ENCODE data around the gene PSMC3.

PSMC3 gene

DNA sequence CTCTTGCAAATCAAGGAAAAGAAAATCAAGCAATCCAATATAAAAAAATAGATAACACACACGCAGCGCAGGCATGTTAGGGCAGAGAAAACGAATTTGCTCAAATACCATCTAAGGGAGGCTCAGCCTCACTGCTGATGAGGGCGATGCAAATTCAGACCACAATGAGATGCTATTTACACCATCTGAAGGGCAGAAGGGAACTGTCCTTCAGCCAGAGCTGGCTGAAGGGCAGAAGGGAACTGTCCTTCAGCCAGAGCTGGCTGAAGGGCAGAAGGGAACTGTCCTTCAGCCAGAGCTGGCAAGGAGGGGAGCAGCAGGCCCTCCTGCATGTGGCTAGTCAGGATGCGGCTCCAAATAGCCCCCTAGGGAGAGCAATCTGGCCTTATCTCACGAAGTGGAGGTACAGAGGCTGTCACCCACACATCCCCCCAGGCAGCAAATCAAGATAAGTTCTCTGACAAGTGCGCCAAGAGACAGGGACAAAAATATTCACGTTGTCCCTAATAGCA is 25.4 kb downstream of the PSMC3 start:
- TF ChIP-seq RAD21 (IDR thresholded peaks at IDR 0.05; ENCODE audit: low read depth) (no peak), TEAD4 (IDR thresholded peaks at IDR 0.05) (no peak), ZBTB7A (IDR thresholded peaks at IDR 0.05; ENCODE audit: low read depth) (no peak)
- TF ChIP-seq, protein P1, sequence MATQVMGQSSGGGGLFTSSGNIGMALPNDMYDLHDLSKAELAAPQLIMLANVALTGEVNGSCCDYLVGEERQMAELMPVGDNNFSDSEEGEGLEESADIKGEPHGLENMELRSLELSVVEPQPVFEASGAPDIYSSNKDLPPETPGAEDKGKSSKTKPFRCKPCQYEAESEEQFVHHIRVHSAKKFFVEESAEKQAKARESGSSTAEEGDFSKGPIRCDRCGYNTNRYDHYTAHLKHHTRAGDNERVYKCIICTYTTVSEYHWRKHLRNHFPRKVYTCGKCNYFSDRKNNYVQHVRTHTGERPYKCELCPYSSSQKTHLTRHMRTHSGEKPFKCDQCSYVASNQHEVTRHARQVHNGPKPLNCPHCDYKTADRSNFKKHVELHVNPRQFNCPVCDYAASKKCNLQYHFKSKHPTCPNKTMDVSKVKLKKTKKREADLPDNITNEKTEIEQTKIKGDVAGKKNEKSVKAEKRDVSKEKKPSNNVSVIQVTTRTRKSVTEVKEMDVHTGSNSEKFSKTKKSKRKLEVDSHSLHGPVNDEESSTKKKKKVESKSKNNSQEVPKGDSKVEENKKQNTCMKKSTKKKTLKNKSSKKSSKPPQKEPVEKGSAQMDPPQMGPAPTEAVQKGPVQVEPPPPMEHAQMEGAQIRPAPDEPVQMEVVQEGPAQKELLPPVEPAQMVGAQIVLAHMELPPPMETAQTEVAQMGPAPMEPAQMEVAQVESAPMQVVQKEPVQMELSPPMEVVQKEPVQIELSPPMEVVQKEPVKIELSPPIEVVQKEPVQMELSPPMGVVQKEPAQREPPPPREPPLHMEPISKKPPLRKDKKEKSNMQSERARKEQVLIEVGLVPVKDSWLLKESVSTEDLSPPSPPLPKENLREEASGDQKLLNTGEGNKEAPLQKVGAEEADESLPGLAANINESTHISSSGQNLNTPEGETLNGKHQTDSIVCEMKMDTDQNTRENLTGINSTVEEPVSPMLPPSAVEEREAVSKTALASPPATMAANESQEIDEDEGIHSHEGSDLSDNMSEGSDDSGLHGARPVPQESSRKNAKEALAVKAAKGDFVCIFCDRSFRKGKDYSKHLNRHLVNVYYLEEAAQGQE (IDR thresholded peaks at IDR 0.05; ENCODE audit: low read depth), result peak; percentile 35; the same call in 1 of the 2 replicates

DNA sequence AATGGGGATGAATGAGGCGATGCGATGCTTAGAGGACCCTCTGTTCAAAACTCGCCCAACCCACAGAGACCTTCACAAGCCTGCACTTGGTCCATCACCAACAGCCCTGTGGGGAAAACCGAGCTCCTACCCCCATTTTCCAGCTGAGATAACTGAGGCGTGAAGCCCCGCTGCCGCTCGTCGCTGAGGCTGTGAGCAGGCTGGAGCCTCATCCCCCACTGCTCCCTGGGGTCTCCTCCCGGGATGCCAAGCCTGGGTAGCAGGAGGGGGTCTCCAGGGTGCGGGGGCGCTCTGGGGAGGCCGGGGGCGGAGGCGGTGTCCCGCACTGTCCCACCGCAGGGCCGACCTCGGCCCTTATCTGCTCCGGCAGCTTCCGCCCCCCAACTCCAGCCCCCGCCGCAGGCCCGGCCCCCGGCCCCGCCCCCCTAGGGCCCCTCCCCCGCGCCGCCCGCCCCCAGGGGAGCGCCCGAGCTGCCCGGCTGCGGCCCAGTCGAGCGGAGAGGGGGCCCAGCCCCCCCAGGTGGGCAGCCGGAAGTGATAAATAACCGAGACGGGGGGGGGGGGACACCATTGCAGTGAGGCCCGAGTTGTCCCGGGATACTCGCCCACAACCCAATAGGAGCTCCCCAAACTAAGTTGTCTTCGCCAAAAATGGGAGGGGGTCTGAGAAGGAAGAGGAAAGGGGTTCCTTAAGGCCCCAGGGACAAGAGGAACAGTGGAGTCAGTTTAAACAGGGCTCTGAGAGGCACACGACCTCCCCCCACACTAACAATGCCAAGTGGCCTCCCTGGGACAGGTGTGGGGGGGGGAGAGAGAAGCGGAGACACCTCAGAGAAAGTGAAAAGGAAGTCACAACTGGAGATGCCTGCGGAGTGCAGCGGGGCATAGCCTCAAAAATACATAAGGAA is 26.1 kb downstream of the PSMC3 start:
- TF ChIP-seq EP300 (IDR thresholded peaks at IDR 0.05; ENCODE audit: borderline replicate concordance) (no peak), ZBTB7A (IDR thresholded peaks at IDR 0.05; ENCODE audit: low read depth) (peak; percentile 92; the same call in 1 of the 2 replicates)

DNA sequence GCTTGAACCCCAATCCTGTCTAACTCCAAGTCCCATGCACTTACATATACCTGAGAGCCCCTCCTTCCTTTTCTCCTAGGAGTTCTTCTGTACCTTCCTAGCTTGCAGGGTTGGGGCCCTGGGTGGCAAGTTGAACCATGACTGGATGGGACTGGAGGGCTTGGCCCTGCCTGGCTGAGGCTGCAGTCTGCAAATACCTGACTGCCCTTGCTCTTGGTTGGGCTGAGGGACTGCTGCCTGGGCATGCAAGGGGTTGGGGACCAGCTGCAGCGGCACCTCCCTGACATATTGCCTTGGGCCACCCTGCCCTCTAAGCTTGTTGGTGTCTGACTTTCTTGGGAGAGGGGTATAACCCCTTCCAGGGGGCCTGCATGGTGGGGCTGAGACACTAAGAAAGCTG is 27.7 kb downstream of the PSMC3 start:
- TF ChIP-seq EGR1 (IDR thresholded peaks at IDR 0.05) (no peak), CREB1 (IDR thresholded peaks at IDR 0.05; ENCODE audit: low read depth) (no peak), NFIC (IDR thresholded peaks at IDR 0.05) (no peak), TCF12 (IDR thresholded peaks at IDR 0.05; ENCODE audit: low read depth) (no peak)
- TF ChIP-seq, protein P2, sequence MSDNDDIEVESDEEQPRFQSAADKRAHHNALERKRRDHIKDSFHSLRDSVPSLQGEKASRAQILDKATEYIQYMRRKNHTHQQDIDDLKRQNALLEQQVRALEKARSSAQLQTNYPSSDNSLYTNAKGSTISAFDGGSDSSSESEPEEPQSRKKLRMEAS (IDR thresholded peaks at IDR 0.05), result no peak

DNA sequence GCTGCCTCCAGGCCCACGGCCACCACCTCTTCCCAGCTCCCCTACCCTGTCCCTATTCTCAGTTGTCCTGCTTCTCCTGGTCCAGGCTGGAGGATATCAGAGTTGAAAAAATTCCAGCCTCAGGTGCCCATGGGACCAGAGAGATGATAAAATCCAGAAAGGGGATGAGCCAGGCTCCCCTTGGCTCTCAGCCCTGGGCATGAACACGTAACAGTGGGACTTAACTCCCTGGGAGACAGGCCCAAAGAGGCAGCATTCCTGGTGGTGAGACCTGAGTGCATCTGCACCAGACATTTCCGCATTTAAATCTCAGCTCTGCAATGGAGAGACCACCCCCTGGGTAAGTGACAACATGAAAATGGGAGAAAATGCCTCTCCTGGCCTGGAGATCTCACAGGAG is 28.2 kb downstream of the PSMC3 start:
- no peak for TF ChIP-seq TCF12 (IDR thresholded peaks at IDR 0.05; ENCODE audit: low read depth)

DNA sequence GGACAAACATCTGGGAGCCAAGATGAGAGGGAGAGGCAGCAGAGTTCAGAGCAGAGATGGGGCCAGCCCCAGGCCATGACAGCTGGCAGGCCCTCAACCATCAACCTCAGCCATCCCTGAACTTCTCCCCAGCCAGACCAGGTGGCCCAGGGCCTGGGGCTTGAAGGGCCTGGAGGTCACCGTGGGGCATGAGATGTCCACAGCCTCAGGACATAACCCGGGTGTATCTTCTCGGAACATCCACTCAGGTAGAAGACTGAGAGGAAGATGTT is 30.3 kb downstream of the PSMC3 start:
- no peak for TF ChIP-seq RAD21 (IDR thresholded peaks at IDR 0.05; ENCODE audit: low read depth)
- TF ChIP-seq EP300 (IDR thresholded peaks at IDR 0.05; ENCODE audit: borderline replicate concordance), result no peak
- TF ChIP-seq, protein P2 (IDR thresholded peaks at IDR 0.05), result no peak
- TF ChIP-seq TAF1 (IDR thresholded peaks at IDR 0.05; ENCODE audit: low read depth), result no peak
- TF ChIP-seq EGR1 (IDR thresholded peaks at IDR 0.05), result no peak
- TF ChIP-seq, protein P1 (IDR thresholded peaks at IDR 0.05; ENCODE audit: low read depth), result no peak
- TF ChIP-seq ZBTB7A (IDR thresholded peaks at IDR 0.05; ENCODE audit: low read depth), result no peak
- no peak for TF ChIP-seq TEAD4 (IDR thresholded peaks at IDR 0.05)
- TF ChIP-seq FOXM1 (IDR thresholded peaks at IDR 0.05; ENCODE audit: borderline replicate concordance, low read depth), result no peak

DNA sequence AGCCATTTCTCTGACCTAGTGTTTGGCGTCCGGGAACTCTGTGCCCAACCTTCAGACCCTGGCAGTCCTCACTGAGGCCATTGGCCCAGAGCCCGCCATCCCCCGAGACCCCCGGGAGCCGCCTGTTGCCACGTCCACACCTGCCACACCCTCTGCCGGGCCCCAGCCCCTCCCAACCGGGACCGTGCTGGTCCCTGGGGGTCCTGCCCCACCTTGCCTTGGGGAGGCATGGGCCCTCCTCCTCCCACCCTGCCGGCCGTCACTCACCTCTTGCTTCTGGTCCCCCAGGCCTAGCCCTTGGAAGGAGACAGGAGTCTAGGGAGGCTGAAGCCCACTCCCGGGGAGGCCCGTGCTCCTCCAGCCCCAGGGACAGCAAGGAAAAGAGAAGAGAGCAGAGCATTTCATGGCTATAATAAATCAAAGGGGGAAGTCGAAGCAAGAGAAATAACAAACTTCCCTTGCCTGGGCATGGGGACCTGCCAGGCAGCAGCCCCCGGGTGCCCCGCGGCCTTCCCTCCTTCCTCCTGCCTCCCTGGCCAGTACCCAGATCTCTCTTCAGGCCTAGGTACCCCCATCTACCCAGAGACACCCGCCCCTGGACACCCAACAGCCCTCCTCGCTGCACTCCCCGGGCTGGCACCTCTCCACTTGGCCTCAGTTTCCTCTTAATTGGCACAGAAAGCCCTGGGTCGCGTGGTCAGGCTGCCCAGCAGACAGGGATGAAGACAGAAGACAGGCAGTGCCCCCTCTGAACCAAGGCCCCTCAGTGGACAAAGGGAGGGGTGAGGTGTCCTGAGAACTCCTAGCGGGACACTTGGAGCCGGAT is 30.8 kb downstream of the PSMC3 start:
- TF ChIP-seq CEBPB (IDR thresholded peaks at IDR 0.05) (no peak), RAD21 (IDR thresholded peaks at IDR 0.05; ENCODE audit: low read depth) (no peak), EP300 (IDR thresholded peaks at IDR 0.05; ENCODE audit: borderline replicate concordance) (no peak), TCF12 (IDR thresholded peaks at IDR 0.05; ENCODE audit: low read depth) (no peak), NFIC (IDR thresholded peaks at IDR 0.05) (no peak), TAF1 (IDR thresholded peaks at IDR 0.05; ENCODE audit: low read depth) (no peak), YY1 (IDR thresholded peaks at IDR 0.05; ENCODE audit: low read depth) (no peak), EGR1 (IDR thresholded peaks at IDR 0.05) (no peak), CREB1 (IDR thresholded peaks at IDR 0.05; ENCODE audit: low read depth) (no peak), TEAD4 (IDR thresholded peaks at IDR 0.05) (no peak), FOXM1 (IDR thresholded peaks at IDR 0.05; ENCODE audit: borderline replicate concordance, low read depth) (no peak), ZBTB7A (IDR thresholded peaks at IDR 0.05; ENCODE audit: low read depth) (no peak)
- TF ChIP-seq, protein P2 (IDR thresholded peaks at IDR 0.05), result no peak
- TF ChIP-seq, protein P3, sequence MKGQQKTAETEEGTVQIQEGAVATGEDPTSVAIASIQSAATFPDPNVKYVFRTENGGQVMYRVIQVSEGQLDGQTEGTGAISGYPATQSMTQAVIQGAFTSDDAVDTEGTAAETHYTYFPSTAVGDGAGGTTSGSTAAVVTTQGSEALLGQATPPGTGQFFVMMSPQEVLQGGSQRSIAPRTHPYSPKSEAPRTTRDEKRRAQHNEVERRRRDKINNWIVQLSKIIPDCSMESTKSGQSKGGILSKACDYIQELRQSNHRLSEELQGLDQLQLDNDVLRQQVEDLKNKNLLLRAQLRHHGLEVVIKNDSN (IDR thresholded peaks at IDR 0.05), result no peak
- TF ChIP-seq, protein P1 (IDR thresholded peaks at IDR 0.05; ENCODE audit: low read depth), result no peak

All from Ishikawa (cell line).